Measurements from ENCODE around the gene CD52. TPM values are rescaled to one million over a fixed set of nuclear protein-coding genes. Genes with fewer than 3 reads are reported as not detected.

Gene CD52
- polyA plus RNA-seq, 3 donors, result 851 to 4,047 (median 2,617) TPM

DNA sequence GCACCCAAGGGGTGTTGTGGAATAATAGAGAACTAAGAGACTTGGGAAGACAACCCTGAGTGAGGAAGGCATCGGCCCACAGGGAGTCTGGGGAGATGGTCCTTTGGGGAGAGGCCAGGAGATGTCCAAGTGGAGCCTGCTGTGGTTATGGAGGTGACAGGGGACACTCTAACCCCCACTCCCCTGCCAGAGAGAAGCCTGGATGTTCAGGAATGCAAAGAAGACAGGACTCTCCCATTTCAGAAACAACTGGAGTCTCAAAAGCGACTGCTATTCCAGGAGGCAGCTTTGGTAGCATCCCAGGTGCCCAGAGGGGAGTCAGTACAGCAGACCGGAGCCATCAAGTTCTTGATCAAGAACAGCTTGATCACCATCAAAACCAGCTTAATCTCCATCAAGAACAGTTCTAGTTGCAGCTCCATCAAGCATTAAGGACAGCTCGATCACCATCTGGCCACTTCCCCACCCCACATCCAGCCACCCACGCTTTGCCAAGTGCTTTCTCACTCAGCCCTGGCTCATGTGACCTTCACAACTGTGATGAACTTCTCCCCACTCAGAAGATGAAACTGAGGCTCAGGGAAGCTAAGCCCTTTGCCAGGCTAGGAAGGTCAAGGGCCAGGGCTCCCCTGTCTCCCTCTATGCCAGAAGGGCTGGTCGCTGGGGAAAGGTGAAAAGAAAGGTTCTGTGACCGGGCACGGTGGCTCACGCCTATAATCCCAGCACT is 743 bp downstream of the CD52 start:
- Mint-ChIP-seq H3K9me3 (no peaks in the 10 kb centered on the region), H3K27me3 (ENCODE audit: low read depth in 3 of 3) (no peaks in the 10 kb centered on the region), H3K36me3 (peaks cover 34 to 36% of the 10 kb centered on the region in 2 donors), H3K4me1 (peaks cover 92% of the 10 kb centered on the region), H3K27ac (peak overlapping the region; percentile 86 to 99 (median 97)), H3K4me3 (peak overlapping the region; percentile 91)
- peaks cover 9 to 31% of the 10 kb centered on the region in 2 donors for H3K36me3 ChIP-seq (replicated peaks in 1 of 2; ENCODE audit: control insufficient read depth in 1 of 2, insufficient read depth in 2 of 2, low read length in 2 of 2)
- intact Hi-C loops (cut with micrococcal nuclease), result loop anchor here (1.0 to 10.0 kb wide), 3 partner anchors 9 to 204 kb away; partner anchors contain the start of gene PDIK1L (in 1 of the 2)
- peaks cover 85 to 88% of the 10 kb centered on the region in 2 donors for H3K4me1 ChIP-seq (ENCODE audit: control insufficient read depth in 1 of 2, insufficient read depth in 2 of 2, low read length in 2 of 2)
- H3K27me3 ChIP-seq (ENCODE audit: control insufficient read depth in 2 of 2, insufficient read depth in 2 of 2, low read length in 2 of 2), result no peaks in the 10 kb centered on the region
- H4K20me1 ChIP-seq (ENCODE audit: insufficient read depth, low read length), result peaks cover 9% of the 10 kb centered on the region
- H3K9ac ChIP-seq (ENCODE audit: insufficient read depth, low read length, poor library complexity, severe bottlenecking), result peak overlapping the region; percentile 74
- peak overlapping the region; percentile 45 to 83 (median 50) for H3K4me3 ChIP-seq (replicated peaks in 1 of 3; ENCODE audit: low read depth in 2 of 3, low read length in 3 of 3)
- TF ChIP-seq, protein P1, sequence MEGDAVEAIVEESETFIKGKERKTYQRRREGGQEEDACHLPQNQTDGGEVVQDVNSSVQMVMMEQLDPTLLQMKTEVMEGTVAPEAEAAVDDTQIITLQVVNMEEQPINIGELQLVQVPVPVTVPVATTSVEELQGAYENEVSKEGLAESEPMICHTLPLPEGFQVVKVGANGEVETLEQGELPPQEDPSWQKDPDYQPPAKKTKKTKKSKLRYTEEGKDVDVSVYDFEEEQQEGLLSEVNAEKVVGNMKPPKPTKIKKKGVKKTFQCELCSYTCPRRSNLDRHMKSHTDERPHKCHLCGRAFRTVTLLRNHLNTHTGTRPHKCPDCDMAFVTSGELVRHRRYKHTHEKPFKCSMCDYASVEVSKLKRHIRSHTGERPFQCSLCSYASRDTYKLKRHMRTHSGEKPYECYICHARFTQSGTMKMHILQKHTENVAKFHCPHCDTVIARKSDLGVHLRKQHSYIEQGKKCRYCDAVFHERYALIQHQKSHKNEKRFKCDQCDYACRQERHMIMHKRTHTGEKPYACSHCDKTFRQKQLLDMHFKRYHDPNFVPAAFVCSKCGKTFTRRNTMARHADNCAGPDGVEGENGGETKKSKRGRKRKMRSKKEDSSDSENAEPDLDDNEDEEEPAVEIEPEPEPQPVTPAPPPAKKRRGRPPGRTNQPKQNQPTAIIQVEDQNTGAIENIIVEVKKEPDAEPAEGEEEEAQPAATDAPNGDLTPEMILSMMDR (IDR thresholded peaks at IDR 0.05), result no peak
- peak overlapping the region; percentile 82 for H3K4me2 ChIP-seq (replicated peaks; ENCODE audit: extremely low read depth, low read length, poor library complexity, severe bottlenecking)
- no peaks in the 10 kb centered on the region for H3K9me3 ChIP-seq (replicated peaks in 1 of 2; ENCODE audit: control insufficient read depth in 1 of 2, insufficient read depth in 1 of 2, low read length in 2 of 2)
- peak; percentile 71 to 84 (median 78) for DNase-seq
- 25% methylated on average over 4 of the region's 9 CpGs for WGBS (ENCODE audit: insufficient coverage)
- H2AFZ ChIP-seq (ENCODE audit: insufficient read depth, low read depth, low read length, poor library complexity, severe bottlenecking), result peak overlapping the region; percentile 39
- peak overlapping the region; percentile 88 to 92 for H3K27ac ChIP-seq (ENCODE audit: low read depth in 1 of 2, low read length in 2 of 2)
- H3K79me2 ChIP-seq (ENCODE audit: insufficient read depth, low read length), result peaks cover 64% of the 10 kb centered on the region

DNA sequence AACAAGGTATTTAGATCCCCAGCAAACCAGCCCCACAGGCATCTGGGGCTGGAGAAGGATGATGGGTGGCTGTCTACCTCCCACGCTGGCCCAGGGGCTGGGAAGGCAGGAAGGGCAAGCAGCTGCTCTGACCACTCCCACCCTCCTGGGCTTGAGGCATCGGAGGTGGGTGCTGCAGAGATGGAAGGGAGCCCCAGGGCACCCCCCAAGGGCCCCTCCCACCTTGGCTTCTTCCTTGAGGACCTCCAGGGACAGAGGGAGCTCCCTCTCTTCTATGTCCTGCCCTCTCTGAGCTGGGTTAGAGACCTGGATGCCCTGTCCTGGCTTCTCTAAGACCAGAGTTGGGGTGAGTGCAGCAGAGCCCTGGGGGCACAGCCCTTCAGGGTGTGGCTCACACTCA is 3.1 kb downstream of the CD52 start:
- H3K4me3 ChIP-seq (replicated peaks in 1 of 3; ENCODE audit: low read depth in 2 of 3, low read length in 3 of 3), result peak overlapping the region in 1 of 3 experiments; percentile 83
- H2AFZ ChIP-seq (ENCODE audit: insufficient read depth, low read depth, low read length, poor library complexity, severe bottlenecking), result peak overlapping the region; percentile 42
- Mint-ChIP-seq H3K4me1 (peaks cover 69% of the 10 kb centered on the region), H3K4me3 (peak overlapping the region; percentile 83 to 90), H3K36me3 (peaks cover 44 to 46% of the 10 kb centered on the region in 2 donors), H3K9me3 (no peaks in the 10 kb centered on the region), H3K27me3 (ENCODE audit: low read depth in 3 of 3) (peaks cover 0 to 2% (median 1%) of the 10 kb centered on the region in 3 donors), H3K27ac (peak overlapping the region in 6 of 7 donors; percentile 88 to 99 (median 96))
- H3K36me3 ChIP-seq (replicated peaks in 1 of 2; ENCODE audit: control insufficient read depth in 1 of 2, insufficient read depth in 2 of 2, low read length in 2 of 2), result peaks cover 9 to 40% of the 10 kb centered on the region in 2 donors
- H3K9me3 ChIP-seq (replicated peaks in 1 of 2; ENCODE audit: control insufficient read depth in 1 of 2, insufficient read depth in 1 of 2, low read length in 2 of 2), result no peaks in the 10 kb centered on the region
- no CpG with 5 or more reads among the region's 2 CpGs for WGBS (ENCODE audit: insufficient coverage)
- H3K27me3 ChIP-seq (ENCODE audit: control insufficient read depth in 2 of 2, insufficient read depth in 2 of 2, low read length in 2 of 2), result no peaks in the 10 kb centered on the region
- H3K9ac ChIP-seq (ENCODE audit: insufficient read depth, low read length, poor library complexity, severe bottlenecking), result peak overlapping the region; percentile 40
- no peak for DNase-seq
- H3K4me1 ChIP-seq (ENCODE audit: control insufficient read depth in 1 of 2, insufficient read depth in 2 of 2, low read length in 2 of 2), result peaks cover 61 to 65% of the 10 kb centered on the region in 2 donors
- peak overlapping the region; percentile 7 to 92 for H3K27ac ChIP-seq (ENCODE audit: low read depth in 1 of 2, low read length in 2 of 2)
- peaks cover 9% of the 10 kb centered on the region for H4K20me1 ChIP-seq (ENCODE audit: insufficient read depth, low read length)
- peak overlapping the region; percentile 82 for H3K4me2 ChIP-seq (replicated peaks; ENCODE audit: extremely low read depth, low read length, poor library complexity, severe bottlenecking)
- intact Hi-C loops (cut with micrococcal nuclease), result loop anchor here (1.0 to 5.0 kb wide), 7 partner anchors 14 to 214 kb away; partner anchors contain the start of genes C1orf232 (in 2 of the 2), ZNF593 (in 2 of the 2) and UBXN11 (in 1 of the 2)
- TF ChIP-seq, protein P1 (IDR thresholded peaks at IDR 0.05), result no peak
- H3K79me2 ChIP-seq (ENCODE audit: insufficient read depth, low read length), result peaks cover 51% of the 10 kb centered on the region

Measured in CD14-positive monocyte (primary cell).